Measurements from ENCODE around the gene SERPINA10.

The SERPINA10 gene

DNA sequence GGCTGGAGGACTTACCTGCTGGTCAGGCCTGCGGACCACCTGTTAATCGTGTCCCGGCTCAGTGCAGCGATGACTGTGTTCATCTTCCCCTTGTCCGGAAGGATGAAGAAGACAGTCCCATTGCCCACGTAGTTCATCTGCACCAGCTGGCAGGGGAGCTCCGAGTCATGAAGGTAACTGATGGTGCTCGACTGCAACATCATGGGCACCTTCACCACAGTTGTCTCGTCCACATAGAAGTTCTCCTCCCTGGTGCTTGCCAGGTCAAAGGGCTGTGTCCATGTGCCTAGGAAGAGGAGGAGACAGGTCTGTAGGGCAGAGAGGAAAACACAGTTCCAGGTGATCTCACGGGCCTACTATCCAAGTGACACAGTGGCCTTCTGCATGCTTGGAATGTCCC lies 16.7 kb upstream of the SERPINA10 start:
- no peaks in the 10 kb centered on the region for H3K79me2 ChIP-seq (ENCODE audit: insufficient read depth, low read length)
- no peak overlapping the region for H2AFZ ChIP-seq (ENCODE audit: low read depth, low read length)
- H3K36me3 ChIP-seq (ENCODE audit: insufficient read depth, low read length), result no peaks in the 10 kb centered on the region
- no peak overlapping the region for H3K4me3 ChIP-seq (ENCODE audit: low read depth in 1 of 2, low read length in 2 of 2)
- TF ChIP-seq, protein P1, sequence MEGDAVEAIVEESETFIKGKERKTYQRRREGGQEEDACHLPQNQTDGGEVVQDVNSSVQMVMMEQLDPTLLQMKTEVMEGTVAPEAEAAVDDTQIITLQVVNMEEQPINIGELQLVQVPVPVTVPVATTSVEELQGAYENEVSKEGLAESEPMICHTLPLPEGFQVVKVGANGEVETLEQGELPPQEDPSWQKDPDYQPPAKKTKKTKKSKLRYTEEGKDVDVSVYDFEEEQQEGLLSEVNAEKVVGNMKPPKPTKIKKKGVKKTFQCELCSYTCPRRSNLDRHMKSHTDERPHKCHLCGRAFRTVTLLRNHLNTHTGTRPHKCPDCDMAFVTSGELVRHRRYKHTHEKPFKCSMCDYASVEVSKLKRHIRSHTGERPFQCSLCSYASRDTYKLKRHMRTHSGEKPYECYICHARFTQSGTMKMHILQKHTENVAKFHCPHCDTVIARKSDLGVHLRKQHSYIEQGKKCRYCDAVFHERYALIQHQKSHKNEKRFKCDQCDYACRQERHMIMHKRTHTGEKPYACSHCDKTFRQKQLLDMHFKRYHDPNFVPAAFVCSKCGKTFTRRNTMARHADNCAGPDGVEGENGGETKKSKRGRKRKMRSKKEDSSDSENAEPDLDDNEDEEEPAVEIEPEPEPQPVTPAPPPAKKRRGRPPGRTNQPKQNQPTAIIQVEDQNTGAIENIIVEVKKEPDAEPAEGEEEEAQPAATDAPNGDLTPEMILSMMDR (IDR thresholded peaks at IDR 0.05; ENCODE audit: borderline replicate concordance, extremely low read depth, low read length, poor library complexity, severe bottlenecking), result no peak
- no peak for TF ChIP-seq EZH2 (IDR thresholded peaks at IDR 0.05; ENCODE audit: borderline replicate concordance, low read depth, low read length, severe bottlenecking)
- no peaks in the 10 kb centered on the region for H3K9me3 ChIP-seq (ENCODE audit: insufficient read depth, low read length, severe bottlenecking)
- no peak for ATAC-seq (ENCODE audit: insufficient read depth, low read depth)
- H4K20me1 ChIP-seq (ENCODE audit: insufficient read depth, low read length), result no peaks in the 10 kb centered on the region; the same call in 1 of the 2 replicates
- H3K27ac ChIP-seq (ENCODE audit: low read length), result no peak overlapping the region
- H3K27me3 ChIP-seq (ENCODE audit: insufficient read depth, low read length, poor library complexity), result no peaks in the 10 kb centered on the region
- H3K4me2 ChIP-seq (ENCODE audit: insufficient read depth, low read length), result no peak overlapping the region
- no peak for DNase-seq
- no peak overlapping the region for H3K9ac ChIP-seq (ENCODE audit: low read depth, low read length)
- H3K4me1 ChIP-seq (ENCODE audit: insufficient read depth, low read length), result no peaks in the 10 kb centered on the region

DNA sequence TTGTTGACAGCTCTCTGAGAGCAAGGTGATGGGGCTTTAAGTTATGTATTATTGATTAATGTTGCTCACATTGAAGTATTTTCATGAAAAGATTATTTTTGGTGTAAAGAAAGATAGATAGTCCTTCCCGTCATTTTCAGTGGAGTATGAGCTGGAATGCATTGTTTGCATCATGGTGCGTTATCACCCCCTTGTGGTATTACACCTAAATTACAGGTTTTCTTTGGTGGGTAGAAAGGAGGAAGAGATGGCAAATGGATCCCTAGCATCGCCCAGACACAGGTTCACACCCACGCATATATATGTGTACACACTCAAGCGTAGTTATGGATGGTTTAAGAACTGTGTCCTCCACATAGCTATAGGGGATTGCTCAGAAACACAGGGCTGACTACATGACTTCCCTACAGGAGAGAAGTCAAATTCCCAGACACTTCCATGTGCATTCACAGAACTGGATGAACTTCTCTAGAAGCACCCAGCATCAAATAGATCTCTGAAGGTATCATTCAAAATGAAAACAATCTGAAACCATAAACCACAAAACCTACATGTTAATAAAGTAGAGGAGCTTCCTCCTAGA lies 14.4 kb upstream of the SERPINA10 start:
- Histone ChIP-seq H3K4me3 (ENCODE audit: low read depth in 1 of 2, low read length in 2 of 2) (no peak overlapping the region), H3K36me3 (ENCODE audit: insufficient read depth, low read length) (no peaks in the 10 kb centered on the region), H3K4me1 (ENCODE audit: insufficient read depth, low read length) (no peaks in the 10 kb centered on the region), H4K20me1 (ENCODE audit: insufficient read depth, low read length) (no peaks in the 10 kb centered on the region), H3K4me2 (ENCODE audit: insufficient read depth, low read length) (no peak overlapping the region), H3K27ac (ENCODE audit: low read length) (no peak overlapping the region), H3K79me2 (ENCODE audit: insufficient read depth, low read length) (no peaks in the 10 kb centered on the region), H3K9me3 (ENCODE audit: insufficient read depth, low read length, severe bottlenecking) (no peaks in the 10 kb centered on the region), H3K27me3 (ENCODE audit: insufficient read depth, low read length, poor library complexity) (no peaks in the 10 kb centered on the region), H3K9ac (ENCODE audit: low read depth, low read length) (no peak overlapping the region), H2AFZ (ENCODE audit: low read depth, low read length) (no peak overlapping the region)
- TF ChIP-seq, protein P1 (IDR thresholded peaks at IDR 0.05; ENCODE audit: borderline replicate concordance, extremely low read depth, low read length, poor library complexity, severe bottlenecking), result peak; percentile 52
- TF ChIP-seq EZH2 (IDR thresholded peaks at IDR 0.05; ENCODE audit: borderline replicate concordance, low read depth, low read length, severe bottlenecking), result no peak
- ATAC-seq (ENCODE audit: insufficient read depth, low read depth), result no peak
- DNase-seq, result no peak

DNA sequence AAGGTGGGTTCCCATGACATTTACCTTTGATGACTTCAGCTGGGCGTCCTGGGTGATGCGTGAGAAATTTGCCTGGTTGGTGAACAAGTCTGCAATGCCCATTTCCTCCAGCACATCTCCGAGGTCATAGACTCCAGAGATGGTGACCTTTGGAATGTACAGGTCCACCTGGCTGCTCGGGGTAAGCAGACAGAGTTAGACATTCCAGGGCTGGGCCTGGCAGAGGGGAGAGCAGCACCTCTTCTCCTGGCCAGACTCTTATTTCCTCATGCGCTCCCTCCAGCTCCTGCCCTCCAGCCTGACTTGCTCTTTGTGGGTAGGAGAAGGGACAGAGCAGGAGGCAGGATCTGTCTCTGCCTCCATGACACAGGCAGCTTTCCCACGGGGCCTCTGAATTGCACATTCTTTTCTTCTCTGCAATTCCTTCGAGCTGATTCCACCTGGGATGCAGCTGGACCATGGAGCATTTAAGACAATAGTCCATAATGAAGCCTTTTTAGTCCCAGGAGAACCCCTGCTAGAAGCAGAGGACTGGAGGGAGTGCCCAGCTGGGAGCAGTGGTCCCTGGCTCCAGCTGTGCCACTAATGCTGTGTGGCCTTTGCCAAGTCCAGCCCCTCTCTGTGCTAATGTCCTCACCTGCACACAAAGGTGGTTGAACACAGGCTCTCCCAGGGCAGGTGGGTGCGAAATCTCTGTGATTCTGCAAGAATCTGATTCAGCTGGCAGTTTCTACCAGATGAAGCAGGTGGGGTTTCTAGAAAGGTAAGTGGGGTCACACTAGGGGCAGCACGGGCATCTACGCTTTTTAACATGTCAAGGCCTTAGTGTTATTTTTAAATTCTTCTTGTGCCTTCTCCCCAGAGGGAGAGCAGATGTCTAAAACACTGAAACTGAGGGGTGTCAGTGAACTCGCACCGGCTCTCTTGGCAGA lies 13.2 kb upstream of the SERPINA10 start:
- Histone ChIP-seq H3K4me3 (ENCODE audit: low read depth in 1 of 2, low read length in 2 of 2) (no peak overlapping the region), H2AFZ (ENCODE audit: low read depth, low read length) (no peak overlapping the region), H3K9ac (ENCODE audit: low read depth, low read length) (no peak overlapping the region), H3K27ac (ENCODE audit: low read length) (no peak overlapping the region), H3K4me1 (ENCODE audit: insufficient read depth, low read length) (no peaks in the 10 kb centered on the region), H3K4me2 (ENCODE audit: insufficient read depth, low read length) (no peak overlapping the region), H3K36me3 (ENCODE audit: insufficient read depth, low read length) (no peaks in the 10 kb centered on the region), H3K27me3 (ENCODE audit: insufficient read depth, low read length, poor library complexity) (no peaks in the 10 kb centered on the region), H3K9me3 (ENCODE audit: insufficient read depth, low read length, severe bottlenecking) (no peaks in the 10 kb centered on the region), H3K79me2 (ENCODE audit: insufficient read depth, low read length) (no peaks in the 10 kb centered on the region), H4K20me1 (ENCODE audit: insufficient read depth, low read length) (no peaks in the 10 kb centered on the region)
- DNase-seq (no peak), ATAC-seq (ENCODE audit: insufficient read depth, low read depth) (no peak)
- TF ChIP-seq, protein P1 (IDR thresholded peaks at IDR 0.05; ENCODE audit: borderline replicate concordance, extremely low read depth, low read length, poor library complexity, severe bottlenecking), result no peak
- no peak for TF ChIP-seq EZH2 (IDR thresholded peaks at IDR 0.05; ENCODE audit: borderline replicate concordance, low read depth, low read length, severe bottlenecking)

All from DND-41 (cell line).